DND-41 (cell line): Measurements from ENCODE around the gene TAS2R1.

Experiments used
- ATAC-seq: fragments of 200-7000 bp; cut with Tn5 transposase; 3 replicates; pipeline ENCODE4 v1.9.1; 2021; ENCODE audit warnings: low read depth; ENCODE audit not compliant: insufficient read depth
- DNase-seq: peaks from one replicate; pipeline ENCODE4 v3.0.0-alpha.2; 2020
- H2AFZ ChIP-seq: 2 replicates; pipeline ENCODE4 v1.6.0; 2012; ENCODE audit warnings: low read depth, low read length
- H3K27ac ChIP-seq: 2 replicates; pipeline ENCODE4 v1.5.1; 2012; ENCODE audit warnings: low read length, inconsistent platforms
- H3K27me3 ChIP-seq: fragments of 200-600 bp; sonication (generic); 2 replicates; pipeline ENCODE4 v1.6.0; 2012; ENCODE audit warnings: low read length, mild to moderate bottlenecking, inconsistent platforms; ENCODE audit not compliant: insufficient read depth, poor library complexity
- H3K36me3 ChIP-seq: 2 replicates; pipeline ENCODE4 v1.5.1; 2012; ENCODE audit warnings: low read length, inconsistent platforms; ENCODE audit not compliant: insufficient read depth
- H3K4me1 ChIP-seq: 2 replicates; pipeline ENCODE4 v1.5.1; 2012; ENCODE audit warnings: mild to moderate bottlenecking, low read length; ENCODE audit not compliant: insufficient read depth
- H3K4me2 ChIP-seq: 2 replicates; pipeline ENCODE4 v1.6.0; 2012; ENCODE audit warnings: mild to moderate bottlenecking, moderate library complexity, low read length, inconsistent platforms; ENCODE audit not compliant: insufficient read depth
- H3K4me3 ChIP-seq, 2 experiments: fragments of 200-600 bp in 1 of 2; shearing (Covaris generic) in 1 of 2; 2 replicates each; pipeline ENCODE4 v1.5.1; 2012 to 2016; ENCODE audit warnings: inconsistent platforms in 2 of 2, low read length in 2 of 2, mild to moderate bottlenecking in 2 of 2, low read depth in 1 of 2, moderate library complexity in 1 of 2
- H3K79me2 ChIP-seq: 2 replicates; pipeline ENCODE4 v1.6.0; 2012; ENCODE audit warnings: low read length, inconsistent platforms; ENCODE audit not compliant: insufficient read depth
- H3K9ac ChIP-seq: 2 replicates; pipeline ENCODE4 v1.6.0; 2012; ENCODE audit warnings: low read depth, mild to moderate bottlenecking, inconsistent platforms, low read length, moderate library complexity
- H3K9me3 ChIP-seq: 2 replicates; pipeline ENCODE4 v1.5.1; 2012; ENCODE audit warnings: low read length, moderate library complexity, mild to moderate bottlenecking, inconsistent platforms; ENCODE audit not compliant: insufficient read depth, severe bottlenecking
- H4K20me1 ChIP-seq: 2 replicates; pipeline ENCODE4 v1.6.0; 2012; ENCODE audit warnings: low read length; ENCODE audit not compliant: insufficient read depth
- EZH2 ChIP-seq: IDR thresholded peaks from 3 replicates; pipeline ENCODE4 v1.6.1; 2012; ENCODE audit warnings: borderline replicate concordance, low read depth, mild to moderate bottlenecking, moderate library complexity, low read length, inconsistent platforms; ENCODE audit not compliant: severe bottlenecking
- TF ChIP-seq, protein P1 (sequence below): IDR thresholded peaks from 2 replicates; pipeline ENCODE4 v1.5.1; 2012; ENCODE audit warnings: borderline replicate concordance, low read length, moderate library complexity, mild to moderate bottlenecking; ENCODE audit not compliant: poor library complexity, severe bottlenecking; ENCODE audit errors: extremely low read depth

Gene TAS2R1

GRCh38 chr5:9642621-9643020, 12.5 kb upstream of the TAS2R1 start:
- no peaks in the 10 kb centered on the region for H3K36me3 ChIP-seq
- ATAC-seq (no peak), DNase-seq (no peak)
- no peak overlapping the region for H3K4me3 ChIP-seq
- no peaks in the 10 kb centered on the region for H3K4me1 ChIP-seq
- no peak overlapping the region for H3K4me2 ChIP-seq
- TF ChIP-seq, protein P1, sequence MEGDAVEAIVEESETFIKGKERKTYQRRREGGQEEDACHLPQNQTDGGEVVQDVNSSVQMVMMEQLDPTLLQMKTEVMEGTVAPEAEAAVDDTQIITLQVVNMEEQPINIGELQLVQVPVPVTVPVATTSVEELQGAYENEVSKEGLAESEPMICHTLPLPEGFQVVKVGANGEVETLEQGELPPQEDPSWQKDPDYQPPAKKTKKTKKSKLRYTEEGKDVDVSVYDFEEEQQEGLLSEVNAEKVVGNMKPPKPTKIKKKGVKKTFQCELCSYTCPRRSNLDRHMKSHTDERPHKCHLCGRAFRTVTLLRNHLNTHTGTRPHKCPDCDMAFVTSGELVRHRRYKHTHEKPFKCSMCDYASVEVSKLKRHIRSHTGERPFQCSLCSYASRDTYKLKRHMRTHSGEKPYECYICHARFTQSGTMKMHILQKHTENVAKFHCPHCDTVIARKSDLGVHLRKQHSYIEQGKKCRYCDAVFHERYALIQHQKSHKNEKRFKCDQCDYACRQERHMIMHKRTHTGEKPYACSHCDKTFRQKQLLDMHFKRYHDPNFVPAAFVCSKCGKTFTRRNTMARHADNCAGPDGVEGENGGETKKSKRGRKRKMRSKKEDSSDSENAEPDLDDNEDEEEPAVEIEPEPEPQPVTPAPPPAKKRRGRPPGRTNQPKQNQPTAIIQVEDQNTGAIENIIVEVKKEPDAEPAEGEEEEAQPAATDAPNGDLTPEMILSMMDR: no peak
- TF ChIP-seq EZH2: no peak
- H3K9me3 ChIP-seq: no peaks in the 10 kb centered on the region
- H4K20me1 ChIP-seq: no peaks in the 10 kb centered on the region
- H3K79me2 ChIP-seq: no peaks in the 10 kb centered on the region
- no peaks in the 10 kb centered on the region for H3K27me3 ChIP-seq
- no peak overlapping the region for H2AFZ ChIP-seq
- H3K9ac ChIP-seq: no peak overlapping the region
- no peak overlapping the region for H3K27ac ChIP-seq

DNA sequence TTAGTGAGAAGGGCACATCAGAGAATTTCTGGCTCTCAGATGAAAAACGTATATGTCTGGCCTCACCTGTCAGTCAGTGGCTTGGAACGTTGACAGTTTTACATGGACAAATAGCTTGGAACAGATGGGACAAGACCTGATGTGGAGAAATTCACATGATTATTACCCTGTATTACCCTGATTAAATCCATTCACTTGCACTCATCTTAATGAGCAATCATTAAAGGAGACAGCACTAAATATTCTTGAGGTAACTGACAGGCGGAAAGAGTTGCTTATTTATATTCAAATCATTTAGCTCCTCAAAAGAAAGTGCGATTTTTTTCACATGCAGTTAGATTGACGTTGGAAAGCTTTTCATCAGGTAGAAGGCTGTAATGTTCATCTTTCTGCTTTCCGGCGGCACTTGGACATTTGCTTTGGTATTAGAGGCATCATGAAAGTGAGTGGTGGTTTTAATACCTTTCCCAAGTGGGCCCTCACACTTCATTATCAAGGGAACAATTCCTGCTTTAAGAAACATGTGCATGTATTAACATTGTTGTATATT, 11.7 kb upstream of the TAS2R1 start:
- ATAC-seq (no peak), DNase-seq (no peak)
- no peaks in the 10 kb centered on the region for H3K36me3 ChIP-seq
- H3K79me2 ChIP-seq: no peaks in the 10 kb centered on the region
- no peak overlapping the region for H3K27ac ChIP-seq
- H3K4me2 ChIP-seq: no peak overlapping the region
- H3K4me1 ChIP-seq: no peaks in the 10 kb centered on the region
- no peak overlapping the region for H3K4me3 ChIP-seq
- H3K27me3 ChIP-seq: no peaks in the 10 kb centered on the region
- no peak overlapping the region for H2AFZ ChIP-seq
- no peak overlapping the region for H3K9ac ChIP-seq
- no peaks in the 10 kb centered on the region for H4K20me1 ChIP-seq
- H3K9me3 ChIP-seq: no peaks in the 10 kb centered on the region
- TF ChIP-seq, protein P1: no peak
- TF ChIP-seq EZH2: no peak

- no peak overlapping the region for H3K27ac ChIP-seq
- DNase-seq: no peak
- H3K9ac ChIP-seq: no peak overlapping the region
- no peaks in the 10 kb centered on the region for H3K79me2 ChIP-seq
- no peak for TF ChIP-seq EZH2
- TF ChIP-seq, protein P1: no peak
- H4K20me1 ChIP-seq: no peaks in the 10 kb centered on the region
- no peaks in the 10 kb centered on the region for H3K4me1 ChIP-seq
- no peak overlapping the region for H2AFZ ChIP-seq
- H3K4me3 ChIP-seq: no peak overlapping the region
- no peaks in the 10 kb centered on the region for H3K27me3 ChIP-seq
- no peaks in the 10 kb centered on the region for H3K36me3 ChIP-seq
- H3K9me3 ChIP-seq: no peaks in the 10 kb centered on the region
- H3K4me2 ChIP-seq: no peak overlapping the region
- no peak for ATAC-seq
These were observed 2.3 kb upstream of the TAS2R1 start for GRCh38 chr5:9632495-9632894.

DNA sequence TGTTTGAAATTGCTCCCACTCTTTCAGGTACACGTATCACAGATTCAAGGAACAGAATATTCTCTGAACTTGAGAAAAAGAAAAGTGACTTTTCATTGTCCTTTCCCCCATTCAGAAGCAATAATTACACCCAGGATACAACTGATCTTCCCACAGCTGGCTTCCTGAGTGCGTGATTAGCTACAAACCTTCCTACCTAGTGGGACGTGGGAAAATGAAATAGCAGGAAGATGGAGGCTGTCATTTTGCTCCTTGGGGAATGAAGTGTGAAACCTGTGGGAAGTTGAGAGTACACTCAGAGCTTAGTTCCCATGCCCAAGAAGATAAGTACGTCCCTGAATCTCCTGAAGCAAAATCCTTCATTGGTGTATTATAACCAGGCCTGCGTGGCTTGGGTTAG, 2.6 kb downstream of the TAS2R1 start:
- no peaks in the 10 kb centered on the region for H3K4me1 ChIP-seq
- no peaks in the 10 kb centered on the region for H3K9me3 ChIP-seq
- DNase-seq (no peak), ATAC-seq (no peak)
- H3K4me2 ChIP-seq: no peak overlapping the region
- H3K4me3 ChIP-seq: no peak overlapping the region
- no peak overlapping the region for H3K27ac ChIP-seq
- no peak overlapping the region for H3K9ac ChIP-seq
- H3K36me3 ChIP-seq: no peaks in the 10 kb centered on the region
- H2AFZ ChIP-seq: no peak overlapping the region
- no peaks in the 10 kb centered on the region for H4K20me1 ChIP-seq
- no peaks in the 10 kb centered on the region for H3K79me2 ChIP-seq
- no peaks in the 10 kb centered on the region for H3K27me3 ChIP-seq
- TF ChIP-seq, protein P1: no peak
- TF ChIP-seq EZH2: no peak
